HCT116 (cell line): ENCODE measurements around the gene METTL2B.

ENCODE experiments used
- CEBPB ChIP-seq: IDR thresholded peaks from 2 replicates; pipeline ENCODE4 v1.6.1; 2012; ENCODE audit warnings: low read depth
- CTCF ChIP-seq, 3 experiments: fragments of 200-600 bp in 1 of 3; sonication (generic) in 1 of 3; IDR thresholded peaks in 2 of 3; conservative IDR thresholded peaks in 1 of 3; 2 replicates each; pipeline ENCODE4 v1.5.1; 2012 to 2017; ENCODE audit warnings: low read depth in 2 of 3, low read length in 2 of 3, antibody characterized with exemption in 1 of 3, borderline replicate concordance in 1 of 3, control low read depth in 1 of 3, mild to moderate bottlenecking in 1 of 3, mixed read lengths in 1 of 3, mixed run types in 1 of 3, moderate library complexity in 1 of 3; ENCODE audit not compliant: insufficient read depth in 1 of 3
- MAX ChIP-seq: IDR thresholded peaks from 2 replicates; pipeline ENCODE4 v1.6.1; 2012
- POLR2A ChIP-seq: IDR thresholded peaks from 2 replicates; pipeline ENCODE4 v1.7.0; 2011; ENCODE audit warnings: borderline replicate concordance; ENCODE audit not compliant: insufficient read depth, insufficient read length; ENCODE audit errors: extremely low read depth
- POLR2AphosphoS5 ChIP-seq: IDR thresholded peaks from 2 replicates; pipeline ENCODE4 v1.6.1; 2011; ENCODE audit warnings: mild to moderate bottlenecking, low read depth, low read length, moderate library complexity
- SIN3A ChIP-seq: IDR thresholded peaks from 2 replicates; pipeline ENCODE4 v1.6.1; 2012; ENCODE audit warnings: low read depth
- SP1 ChIP-seq: IDR thresholded peaks from 2 replicates; pipeline ENCODE4 v1.6.1; 2012; ENCODE audit warnings: low read depth
- SRF ChIP-seq: IDR thresholded peaks from 2 replicates; pipeline ENCODE4 v1.6.1; 2012; ENCODE audit warnings: low read depth
- YY1 ChIP-seq: IDR thresholded peaks from 2 replicates; pipeline ENCODE4 v1.6.1; 2011; ENCODE audit warnings: low read length, low read depth, moderate library complexity, mild to moderate bottlenecking; ENCODE audit not compliant: insufficient replicate concordance; ENCODE audit errors: extremely low read depth

- TF ChIP-seq YY1 (no peak), CTCF (IDR thresholded peaks at IDR 0.05 in 2 of 3, conservative IDR thresholded peaks at IDR 0.05 in 1 of 3; ENCODE audit: borderline replicate concordance in 1 of 3, insufficient read depth in 1 of 3, low read depth in 2 of 3, low read length in 2 of 3) (no peak), SP1 (no peak), SRF (no peak), POLR2AphosphoS5 (no peak), POLR2A (no peak), SIN3A (no peak), CEBPB (no peak), MAX (no peak)
Measured at GRCh38 chr7:128437426-128438332, 38.9 kb upstream of the METTL2B start.
